ENCODE measurements around the gene NUDT8.
"Not testable (repeated sequence)": the region's sequence is repeated elsewhere in the genome, so short reads cannot be mapped to it uniquely, and the experiment has no call there.

The NUDT8 gene

DNA sequence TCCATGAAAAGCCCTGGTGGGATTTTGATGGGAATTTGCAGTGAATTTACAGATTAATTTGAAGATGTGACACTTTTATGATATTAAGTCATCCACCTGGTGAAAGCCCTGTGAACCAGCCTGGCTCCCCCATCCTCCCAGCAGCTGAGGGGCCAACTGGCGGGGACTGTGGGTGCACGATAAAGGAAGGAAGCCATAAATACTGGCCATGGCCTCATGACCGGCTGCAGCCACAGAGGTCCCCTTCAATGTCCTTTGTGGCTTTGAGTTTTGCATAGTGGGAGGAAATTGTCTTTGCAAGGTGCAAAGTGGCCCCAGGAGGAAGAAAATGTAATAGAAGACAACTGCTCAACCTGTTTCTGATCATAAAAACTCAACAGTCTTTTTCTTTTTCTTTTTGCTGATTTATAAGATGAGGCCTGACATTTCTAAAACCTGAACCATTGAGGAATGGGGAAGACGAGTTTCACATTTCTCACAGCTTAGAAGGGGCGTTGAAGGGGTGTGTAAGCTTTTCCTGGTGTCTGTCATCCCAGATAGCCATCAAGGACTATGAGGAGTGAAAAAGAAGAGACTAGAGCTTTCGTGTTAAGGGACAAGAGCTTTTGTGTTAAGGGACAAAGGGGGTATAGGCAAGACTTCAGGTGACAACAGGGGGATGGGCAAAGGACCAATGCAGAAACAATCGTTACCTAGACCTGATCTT is 29.3 kb downstream of the NUDT8 start (continued):
- TF ChIP-seq ARNTL (CRISPR knock-in tag; IDR thresholded peaks at IDR 0.05; ENCODE audit: borderline replicate concordance, low read depth), result no peak
- no peak for TF ChIP-seq SNAI2 (CRISPR knock-in tag; IDR thresholded peaks at IDR 0.05)
- no peak for TF ChIP-seq ZC3H10 (CRISPR knock-in tag; IDR thresholded peaks at IDR 0.05)
- TF ChIP-seq GLIS3 (CRISPR knock-in tag; IDR thresholded peaks at IDR 0.05), result no peak

DNA sequence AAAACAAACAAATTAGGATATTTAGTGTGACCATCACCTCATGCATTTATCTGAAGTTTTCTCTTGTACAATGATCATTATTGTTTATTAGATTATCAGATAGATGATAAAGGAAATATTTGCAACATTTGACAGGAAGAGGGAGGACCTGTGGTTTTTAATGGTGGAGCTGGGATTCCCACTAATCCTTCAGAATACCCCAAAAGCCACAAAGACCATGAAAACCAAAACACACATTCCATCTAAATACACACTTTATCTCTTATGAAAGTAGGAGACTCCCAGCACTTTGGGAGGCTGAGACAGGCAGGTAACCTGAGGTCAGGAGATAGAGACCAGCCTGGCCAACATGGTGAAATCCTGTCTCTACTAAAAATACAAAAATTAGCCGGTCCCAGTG is 30.6 kb downstream of the NUDT8 start:
- no peak for ATAC-seq
- TF ChIP-seq, protein P1, sequence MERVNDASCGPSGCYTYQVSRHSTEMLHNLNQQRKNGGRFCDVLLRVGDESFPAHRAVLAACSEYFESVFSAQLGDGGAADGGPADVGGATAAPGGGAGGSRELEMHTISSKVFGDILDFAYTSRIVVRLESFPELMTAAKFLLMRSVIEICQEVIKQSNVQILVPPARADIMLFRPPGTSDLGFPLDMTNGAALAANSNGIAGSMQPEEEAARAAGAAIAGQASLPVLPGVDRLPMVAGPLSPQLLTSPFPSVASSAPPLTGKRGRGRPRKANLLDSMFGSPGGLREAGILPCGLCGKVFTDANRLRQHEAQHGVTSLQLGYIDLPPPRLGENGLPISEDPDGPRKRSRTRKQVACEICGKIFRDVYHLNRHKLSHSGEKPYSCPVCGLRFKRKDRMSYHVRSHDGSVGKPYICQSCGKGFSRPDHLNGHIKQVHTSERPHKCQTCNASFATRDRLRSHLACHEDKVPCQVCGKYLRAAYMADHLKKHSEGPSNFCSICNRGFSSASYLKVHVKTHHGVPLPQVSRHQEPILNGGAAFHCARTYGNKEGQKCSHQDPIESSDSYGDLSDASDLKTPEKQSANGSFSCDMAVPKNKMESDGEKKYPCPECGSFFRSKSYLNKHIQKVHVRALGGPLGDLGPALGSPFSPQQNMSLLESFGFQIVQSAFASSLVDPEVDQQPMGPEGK (CRISPR knock-in tag; IDR thresholded peaks at IDR 0.05; ENCODE audit: borderline replicate concordance), result no peak
- no peak for TF ChIP-seq ESRRG (CRISPR knock-in tag; IDR thresholded peaks at IDR 0.05)
- TF ChIP-seq ZNF8 (CRISPR knock-in tag; IDR thresholded peaks at IDR 0.05), result no peak
- TF ChIP-seq ZNF70 (CRISPR knock-in tag; IDR thresholded peaks at IDR 0.05), result no peak
- TF ChIP-seq ARNTL (CRISPR knock-in tag; IDR thresholded peaks at IDR 0.05; ENCODE audit: borderline replicate concordance, low read depth), result no peak
- no peak for TF ChIP-seq RARB (CRISPR knock-in tag; IDR thresholded peaks at IDR 0.05)
- TF ChIP-seq TOX (CRISPR knock-in tag; IDR thresholded peaks at IDR 0.05; ENCODE audit: borderline replicate concordance), result no peak
- TF ChIP-seq CSDC2 (CRISPR knock-in tag; IDR thresholded peaks at IDR 0.05), result no peak
- TF ChIP-seq ZFP30 (CRISPR knock-in tag; IDR thresholded peaks at IDR 0.05), result no peak
- no peak for TF ChIP-seq TCF4 (CRISPR knock-in tag; IDR thresholded peaks at IDR 0.05; ENCODE audit: borderline replicate concordance)

DNA sequence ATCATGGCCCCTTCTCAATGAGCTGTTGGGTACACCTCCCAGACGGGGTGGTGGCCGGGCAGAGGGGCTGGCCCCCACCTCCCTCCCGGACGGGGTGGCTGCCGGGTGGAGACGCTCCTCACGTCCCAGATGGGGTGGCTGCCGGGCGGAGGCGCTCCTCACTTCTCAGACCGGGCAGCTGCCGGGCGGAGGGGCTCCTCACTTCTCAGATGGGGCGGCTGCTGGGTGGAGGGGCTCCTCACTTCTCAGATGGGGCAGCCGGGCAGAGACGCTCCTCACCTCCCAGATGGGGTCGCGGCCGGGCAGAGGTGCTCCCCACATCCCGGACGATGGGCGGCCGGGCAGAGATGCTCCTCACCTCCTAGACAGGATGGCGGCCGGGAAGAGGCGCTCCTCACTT is 31.8 kb downstream of the NUDT8 start:
- ATAC-seq, result not testable (repeated sequence)

DNA sequence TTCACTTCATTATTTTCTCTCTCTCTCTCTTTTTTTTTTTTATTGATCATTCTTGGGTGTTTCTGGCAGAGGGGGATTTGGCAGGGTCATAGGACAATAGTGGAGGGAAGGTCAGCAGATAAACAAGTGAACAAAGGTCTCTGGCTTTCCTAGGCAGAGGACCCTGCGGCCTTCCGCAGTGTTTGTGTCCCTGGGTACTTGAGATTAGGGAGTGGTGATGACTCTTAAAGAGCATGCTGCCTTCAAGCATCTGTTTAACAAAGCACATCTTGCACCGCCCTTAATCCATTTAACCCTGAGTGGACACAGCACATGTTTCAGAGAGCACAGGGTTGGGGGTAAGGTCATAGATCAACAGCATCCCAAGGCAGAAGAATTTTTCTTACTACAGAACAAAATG is 32.3 kb downstream of the NUDT8 start:
- not testable (repeated sequence) for ATAC-seq

DNA sequence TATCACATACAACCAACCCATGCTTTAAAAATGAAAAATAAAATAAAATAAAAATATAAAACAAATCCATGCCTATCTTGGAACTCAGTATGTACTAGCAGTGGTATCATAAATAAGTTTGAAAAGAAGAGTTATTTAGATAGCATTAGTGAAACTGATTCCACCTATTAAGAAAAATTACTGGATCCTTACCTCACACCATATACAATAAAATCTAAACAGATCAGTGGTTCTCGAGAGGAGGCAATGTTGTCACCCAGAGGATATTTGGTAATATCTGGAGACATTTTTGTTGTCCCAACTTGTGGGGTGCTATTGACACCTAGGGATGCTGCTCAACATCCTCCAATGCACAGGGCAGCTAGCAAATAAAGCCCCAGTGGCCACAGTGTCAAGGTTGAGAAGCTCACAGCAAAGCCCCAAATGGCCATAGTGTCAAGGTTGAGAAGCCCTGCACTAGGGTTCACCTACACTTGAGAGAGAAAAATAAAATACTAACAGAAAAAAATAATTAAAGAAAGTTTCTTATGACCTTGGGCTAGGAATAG is 32.9 kb downstream of the NUDT8 start:
- no peak for ATAC-seq

More for the DNA sequence above, 32.9 kb downstream of the NUDT8 start:
- TF ChIP-seq BACH2 (CRISPR knock-in tag; IDR thresholded peaks at IDR 0.05; ENCODE audit: borderline replicate concordance) (no peak), ZNF565 (CRISPR knock-in tag; conservative IDR thresholded peaks at IDR 0.05; ENCODE audit: low read depth) (no peak), PPARA (CRISPR knock-in tag; IDR thresholded peaks at IDR 0.05; ENCODE audit: borderline replicate concordance) (no peak), ESRRG (CRISPR knock-in tag; IDR thresholded peaks at IDR 0.05) (no peak), ZNF70 (CRISPR knock-in tag; IDR thresholded peaks at IDR 0.05) (no peak), CSDC2 (CRISPR knock-in tag; IDR thresholded peaks at IDR 0.05) (no peak), ZFP30 (CRISPR knock-in tag; IDR thresholded peaks at IDR 0.05) (no peak), RARB (CRISPR knock-in tag; IDR thresholded peaks at IDR 0.05) (no peak), TOX (CRISPR knock-in tag; IDR thresholded peaks at IDR 0.05; ENCODE audit: borderline replicate concordance) (no peak), ZNF8 (CRISPR knock-in tag; IDR thresholded peaks at IDR 0.05) (no peak), ZC3H10 (CRISPR knock-in tag; IDR thresholded peaks at IDR 0.05) (no peak), GLIS3 (CRISPR knock-in tag; IDR thresholded peaks at IDR 0.05) (no peak), OSR1 (CRISPR knock-in tag; IDR thresholded peaks at IDR 0.05) (no peak), ZFP3 (CRISPR knock-in tag; IDR thresholded peaks at IDR 0.05) (no peak)
- TF ChIP-seq, protein P2, sequence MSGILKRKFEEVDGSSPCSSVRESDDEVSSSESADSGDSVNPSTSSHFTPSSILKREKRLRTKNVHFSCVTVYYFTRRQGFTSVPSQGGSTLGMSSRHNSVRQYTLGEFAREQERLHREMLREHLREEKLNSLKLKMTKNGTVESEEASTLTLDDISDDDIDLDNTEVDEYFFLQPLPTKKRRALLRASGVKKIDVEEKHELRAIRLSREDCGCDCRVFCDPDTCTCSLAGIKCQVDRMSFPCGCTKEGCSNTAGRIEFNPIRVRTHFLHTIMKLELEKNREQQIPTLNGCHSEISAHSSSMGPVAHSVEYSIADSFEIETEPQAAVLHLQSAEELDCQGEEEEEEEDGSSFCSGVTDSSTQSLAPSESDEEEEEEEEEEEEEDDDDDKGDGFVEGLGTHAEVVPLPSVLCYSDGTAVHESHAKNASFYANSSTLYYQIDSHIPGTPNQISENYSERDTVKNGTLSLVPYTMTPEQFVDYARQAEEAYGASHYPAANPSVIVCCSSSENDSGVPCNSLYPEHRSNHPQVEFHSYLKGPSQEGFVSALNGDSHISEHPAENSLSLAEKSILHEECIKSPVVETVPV (CRISPR knock-in tag; IDR thresholded peaks at IDR 0.05), result no peak
- TF ChIP-seq, protein P3, sequence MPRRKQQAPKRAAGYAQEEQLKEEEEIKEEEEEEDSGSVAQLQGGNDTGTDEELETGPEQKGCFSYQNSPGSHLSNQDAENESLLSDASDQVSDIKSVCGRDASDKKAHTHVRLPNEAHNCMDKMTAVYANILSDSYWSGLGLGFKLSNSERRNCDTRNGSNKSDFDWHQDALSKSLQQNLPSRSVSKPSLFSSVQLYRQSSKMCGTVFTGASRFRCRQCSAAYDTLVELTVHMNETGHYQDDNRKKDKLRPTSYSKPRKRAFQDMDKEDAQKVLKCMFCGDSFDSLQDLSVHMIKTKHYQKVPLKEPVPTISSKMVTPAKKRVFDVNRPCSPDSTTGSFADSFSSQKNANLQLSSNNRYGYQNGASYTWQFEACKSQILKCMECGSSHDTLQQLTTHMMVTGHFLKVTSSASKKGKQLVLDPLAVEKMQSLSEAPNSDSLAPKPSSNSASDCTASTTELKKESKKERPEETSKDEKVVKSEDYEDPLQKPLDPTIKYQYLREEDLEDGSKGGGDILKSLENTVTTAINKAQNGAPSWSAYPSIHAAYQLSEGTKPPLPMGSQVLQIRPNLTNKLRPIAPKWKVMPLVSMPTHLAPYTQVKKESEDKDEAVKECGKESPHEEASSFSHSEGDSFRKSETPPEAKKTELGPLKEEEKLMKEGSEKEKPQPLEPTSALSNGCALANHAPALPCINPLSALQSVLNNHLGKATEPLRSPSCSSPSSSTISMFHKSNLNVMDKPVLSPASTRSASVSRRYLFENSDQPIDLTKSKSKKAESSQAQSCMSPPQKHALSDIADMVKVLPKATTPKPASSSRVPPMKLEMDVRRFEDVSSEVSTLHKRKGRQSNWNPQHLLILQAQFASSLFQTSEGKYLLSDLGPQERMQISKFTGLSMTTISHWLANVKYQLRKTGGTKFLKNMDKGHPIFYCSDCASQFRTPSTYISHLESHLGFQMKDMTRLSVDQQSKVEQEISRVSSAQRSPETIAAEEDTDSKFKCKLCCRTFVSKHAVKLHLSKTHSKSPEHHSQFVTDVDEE (CRISPR knock-in tag; IDR thresholded peaks at IDR 0.05), result no peak
- TF ChIP-seq, protein P4, sequence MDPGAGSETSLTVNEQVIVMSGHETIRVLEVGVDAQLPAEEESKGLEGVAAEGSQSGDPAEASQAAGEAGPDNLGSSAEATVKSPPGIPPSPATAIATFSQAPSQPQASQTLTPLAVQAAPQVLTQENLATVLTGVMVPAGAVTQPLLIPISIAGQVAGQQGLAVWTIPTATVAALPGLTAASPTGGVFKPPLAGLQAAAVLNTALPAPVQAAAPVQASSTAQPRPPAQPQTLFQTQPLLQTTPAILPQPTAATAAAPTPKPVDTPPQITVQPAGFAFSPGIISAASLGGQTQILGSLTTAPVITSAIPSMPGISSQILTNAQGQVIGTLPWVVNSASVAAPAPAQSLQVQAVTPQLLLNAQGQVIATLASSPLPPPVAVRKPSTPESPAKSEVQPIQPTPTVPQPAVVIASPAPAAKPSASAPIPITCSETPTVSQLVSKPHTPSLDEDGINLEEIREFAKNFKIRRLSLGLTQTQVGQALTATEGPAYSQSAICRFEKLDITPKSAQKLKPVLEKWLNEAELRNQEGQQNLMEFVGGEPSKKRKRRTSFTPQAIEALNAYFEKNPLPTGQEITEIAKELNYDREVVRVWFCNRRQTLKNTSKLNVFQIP (CRISPR knock-in tag; IDR thresholded peaks at IDR 0.05; ENCODE audit: borderline replicate concordance, low read depth), result no peak
- TF ChIP-seq, protein P5, sequence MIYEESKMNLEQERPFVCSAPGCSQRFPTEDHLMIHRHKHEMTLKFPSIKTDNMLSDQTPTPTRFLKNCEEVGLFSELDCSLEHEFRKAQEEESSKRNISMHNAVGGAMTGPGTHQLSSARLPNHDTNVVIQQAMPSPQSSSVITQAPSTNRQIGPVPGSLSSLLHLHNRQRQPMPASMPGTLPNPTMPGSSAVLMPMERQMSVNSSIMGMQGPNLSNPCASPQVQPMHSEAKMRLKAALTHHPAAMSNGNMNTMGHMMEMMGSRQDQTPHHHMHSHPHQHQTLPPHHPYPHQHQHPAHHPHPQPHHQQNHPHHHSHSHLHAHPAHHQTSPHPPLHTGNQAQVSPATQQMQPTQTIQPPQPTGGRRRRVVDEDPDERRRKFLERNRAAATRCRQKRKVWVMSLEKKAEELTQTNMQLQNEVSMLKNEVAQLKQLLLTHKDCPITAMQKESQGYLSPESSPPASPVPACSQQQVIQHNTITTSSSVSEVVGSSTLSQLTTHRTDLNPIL (CRISPR knock-in tag; IDR thresholded peaks at IDR 0.05; ENCODE audit: low read depth), result no peak

Measured in SK-N-SH treated with all-trans-retinoic acid at 6 μM for 48 hours (cell line).